ENCODE data around the gene ADAT3.

The ADAT3 gene

GRCh38 chr19:1943661-1944087 lies 38.5 kb downstream of the ADAT3 start:
- DNase-seq: no peak

GRCh38 chr19:1944088-1944915 lies 39.1 kb downstream of the ADAT3 start:
- no peak for DNase-seq

GRCh38 chr19:1944916-1945561 lies 39.8 kb downstream of the ADAT3 start:
- DNase-seq: no peak

- no peak for DNase-seq
Observed at GRCh38 chr19:1945899-1946298, 40.7 kb downstream of the ADAT3 start.

- DNase-seq: no peak
Observed at GRCh38 chr19:1947651-1948209, 42.5 kb downstream of the ADAT3 start.

- no peak for DNase-seq
Observed at GRCh38 chr19:1949304-1950101, 44.3 kb downstream of the ADAT3 start.

GRCh38 chr19:1950640-1951039 lies 45.4 kb downstream of the ADAT3 start:
- DNase-seq: no peak

- no peak for DNase-seq
Observed at GRCh38 chr19:1952635-1953034, 47.4 kb downstream of the ADAT3 start.

GRCh38 chr19:1953037-1953436 lies 47.8 kb downstream of the ADAT3 start:
- no peak for DNase-seq

- no peak for DNase-seq
Observed at GRCh38 chr19:1953441-1954094, 48.4 kb downstream of the ADAT3 start.

GRCh38 chr19:1954532-1954933 lies 49.3 kb downstream of the ADAT3 start:
- no peak for DNase-seq

GRCh38 chr19:1955171-1956121 lies 50.2 kb downstream of the ADAT3 start:
- no peak for DNase-seq

GRCh38 chr19:1956122-1956494 lies 50.9 kb downstream of the ADAT3 start:
- no peak for DNase-seq

- DNase-seq: no peak
Observed at GRCh38 chr19:1956868-1957492, 51.8 kb downstream of the ADAT3 start.

- no peak for DNase-seq
Observed at GRCh38 chr19:1957562-1958248, 52.5 kb downstream of the ADAT3 start.

GRCh38 chr19:1959928-1960589 lies 54.9 kb downstream of the ADAT3 start:
- DNase-seq: no peak

- DNase-seq: no peak
Observed at GRCh38 chr19:1961000-1961883, 56.0 kb downstream of the ADAT3 start.

GRCh38 chr19:1962674-1963073 lies 57.5 kb downstream of the ADAT3 start:
- DNase-seq: no peak
